CD4-positive, alpha-beta T cell treated with Interleukin-12 subunit alpha and Interleukin-12 subunit beta, for 1 hour (primary cell): ENCODE results near the gene CST7.
"Not testable (repeated sequence)": the region's sequence is repeated elsewhere in the genome, so short reads cannot be mapped to it uniquely, and the experiment has no call there.

ENCODE experiments used
- DNase-seq: peaks from one replicate; pipeline ENCODE4 v3.0.0-alpha.2; 2020

The CST7 gene

DNA sequence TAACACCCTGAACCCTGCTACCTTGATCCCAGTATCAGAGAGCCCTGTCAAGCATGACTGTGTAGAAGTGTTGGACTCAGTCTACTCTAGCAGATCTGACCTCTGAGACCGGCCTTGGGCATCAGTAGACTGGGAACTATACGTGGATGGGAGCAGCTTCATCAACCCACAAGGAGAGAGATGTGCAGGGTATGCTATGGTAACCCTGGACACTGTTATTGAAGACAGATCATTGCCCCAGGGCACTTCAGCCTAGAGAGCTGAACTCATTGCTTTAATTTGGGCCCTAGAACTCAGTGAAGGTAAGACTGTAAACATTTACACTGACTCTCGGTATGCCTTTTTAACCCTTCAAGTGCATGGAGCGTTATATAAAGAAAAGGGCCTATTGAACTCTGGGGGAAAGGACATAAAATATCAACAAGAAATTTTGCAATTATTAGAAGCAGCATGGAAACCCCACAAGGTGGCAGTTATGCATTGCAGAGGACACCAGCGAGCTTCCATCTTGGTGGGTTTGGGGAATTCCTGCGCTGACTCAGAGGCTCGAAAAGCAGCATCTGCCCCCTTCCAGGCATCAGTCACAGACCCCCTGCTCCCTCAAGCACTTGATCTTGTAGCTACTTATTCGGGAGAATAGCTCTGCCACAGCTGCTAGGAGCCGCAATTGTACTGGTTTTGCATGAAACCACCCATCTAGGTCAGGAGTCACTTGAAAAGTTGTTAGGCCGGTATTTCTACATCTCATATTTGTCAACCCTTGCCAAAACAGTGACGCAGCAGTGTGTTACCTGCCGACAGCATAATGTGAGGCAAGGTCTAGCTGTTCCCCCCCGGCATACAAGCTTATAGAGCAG lies 19.0 kb upstream of the CST7 start:
- DNase-seq: peak; percentile 46

DNA sequence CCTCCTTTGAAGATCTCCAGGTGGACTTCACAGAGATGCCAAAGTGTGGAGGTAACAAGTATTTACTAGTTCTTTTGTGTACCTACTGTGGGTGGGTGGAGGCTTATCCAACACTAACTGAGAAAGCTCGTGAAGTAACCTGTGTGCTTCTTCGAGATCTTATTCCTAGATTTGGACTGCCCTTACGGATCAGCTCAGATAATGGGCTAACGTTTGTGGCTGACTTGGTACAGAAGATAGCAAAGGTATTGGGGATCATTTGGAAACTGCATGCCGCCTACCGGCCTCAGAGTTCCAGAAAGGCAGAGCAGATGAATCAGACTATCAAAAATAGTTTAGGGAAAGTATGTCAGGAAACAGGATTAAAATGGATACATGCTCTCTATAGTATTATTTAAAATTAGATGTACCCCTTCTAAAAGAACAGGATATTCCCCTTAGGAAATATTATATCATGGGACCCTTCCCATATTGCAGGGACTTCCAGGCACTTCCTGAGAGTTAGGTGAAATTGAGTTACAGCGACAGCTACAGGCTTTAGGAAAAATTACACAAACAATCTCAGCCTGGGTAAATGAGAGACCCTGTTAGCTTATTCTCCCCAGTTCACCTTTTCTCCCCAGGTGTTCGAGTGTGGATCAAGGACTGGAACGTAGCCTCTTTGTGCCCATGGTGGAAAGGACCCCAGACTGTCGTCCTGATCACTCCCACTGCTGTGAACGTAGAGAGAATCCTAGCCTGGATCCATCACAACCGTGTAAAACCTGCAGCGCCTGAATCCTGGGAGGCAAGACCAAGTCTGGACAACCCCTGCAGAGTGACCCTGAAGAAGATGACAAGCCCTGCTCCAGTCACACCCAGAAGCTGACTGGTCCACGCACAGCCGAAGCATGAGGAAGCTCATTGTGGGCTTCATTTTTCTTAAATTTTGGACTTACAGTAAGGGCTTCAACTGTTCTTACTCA lies 18.1 kb upstream of the CST7 start:
- DNase-seq: not testable (repeated sequence)

DNA sequence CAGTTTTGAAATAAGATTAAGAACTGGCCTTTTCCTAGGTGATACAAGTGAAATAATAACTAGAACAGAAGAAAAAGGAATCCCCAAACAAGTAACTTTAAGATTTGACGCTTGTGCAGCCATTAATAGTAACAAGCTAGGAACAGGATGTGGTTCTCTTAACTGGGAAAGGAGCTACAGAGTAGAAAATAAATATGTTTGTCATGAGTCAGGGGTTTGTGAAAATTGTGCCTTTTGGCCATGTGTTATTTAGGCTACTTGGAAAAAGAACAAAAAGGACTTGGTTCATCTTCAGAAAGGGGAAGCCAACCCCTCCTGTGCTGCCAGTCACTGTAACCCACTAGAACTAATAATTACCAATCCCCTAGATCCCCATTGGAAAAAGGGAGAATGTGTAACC lies 17.2 kb upstream of the CST7 start:
- not testable (repeated sequence) for DNase-seq

DNA sequence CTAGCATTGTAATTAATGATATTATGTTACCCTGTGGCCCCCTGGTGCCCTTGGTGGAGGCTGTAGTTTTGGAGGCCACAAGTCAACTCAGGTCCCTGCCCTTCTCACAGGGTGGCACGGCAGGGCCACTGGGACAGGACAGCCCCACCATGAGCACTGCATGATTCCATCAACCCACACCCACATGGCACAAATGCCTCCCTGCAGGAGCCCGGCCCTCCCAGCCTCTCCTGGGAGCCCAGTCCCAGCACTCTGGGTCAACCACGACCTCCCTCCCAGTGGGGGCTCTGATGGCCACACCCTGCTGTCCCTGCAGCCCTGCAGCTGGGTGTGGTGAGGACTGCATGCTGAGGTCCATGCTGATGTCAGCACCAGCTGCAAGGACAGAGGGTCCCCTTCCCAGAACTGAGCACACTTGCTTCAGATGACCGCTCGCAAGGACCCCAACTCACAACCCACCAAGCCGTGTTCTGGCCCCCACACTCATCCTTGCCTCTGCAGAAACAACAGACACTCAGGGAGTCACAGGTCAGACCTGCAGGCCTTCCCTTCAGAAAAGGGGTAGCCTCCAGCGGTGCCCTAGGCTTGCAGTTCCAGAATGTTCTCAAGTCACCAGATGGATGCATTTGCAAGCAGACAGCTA lies 15.7 kb upstream of the CST7 start:
- no peak for DNase-seq

DNA sequence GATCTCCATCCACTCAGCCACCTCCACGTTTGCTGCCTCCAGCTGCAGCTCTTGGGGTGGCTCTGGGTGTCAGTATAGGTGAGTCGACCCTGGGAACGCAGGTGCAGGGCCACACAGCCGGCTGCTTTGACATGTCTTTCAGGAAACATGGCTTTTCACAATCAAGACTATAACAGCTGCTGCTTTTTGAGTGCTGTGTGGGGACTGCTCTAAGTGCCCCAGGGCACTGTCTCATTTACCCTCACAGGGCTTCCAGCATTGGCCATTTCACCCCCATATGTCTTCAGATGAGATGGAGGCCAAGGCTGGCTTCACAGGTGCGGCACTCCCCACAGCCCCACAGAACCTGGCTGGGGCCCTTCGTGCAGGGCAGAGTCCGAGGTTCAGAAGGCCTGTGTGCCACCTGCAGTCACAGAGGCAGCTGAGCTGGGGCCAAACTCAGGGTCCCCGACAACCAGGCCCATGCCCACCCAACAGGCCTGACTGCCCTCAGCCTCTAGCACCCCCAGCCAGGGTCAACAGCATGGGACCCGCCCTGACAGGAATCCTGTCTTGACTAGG lies 14.9 kb upstream of the CST7 start:
- no peak for DNase-seq

DNA sequence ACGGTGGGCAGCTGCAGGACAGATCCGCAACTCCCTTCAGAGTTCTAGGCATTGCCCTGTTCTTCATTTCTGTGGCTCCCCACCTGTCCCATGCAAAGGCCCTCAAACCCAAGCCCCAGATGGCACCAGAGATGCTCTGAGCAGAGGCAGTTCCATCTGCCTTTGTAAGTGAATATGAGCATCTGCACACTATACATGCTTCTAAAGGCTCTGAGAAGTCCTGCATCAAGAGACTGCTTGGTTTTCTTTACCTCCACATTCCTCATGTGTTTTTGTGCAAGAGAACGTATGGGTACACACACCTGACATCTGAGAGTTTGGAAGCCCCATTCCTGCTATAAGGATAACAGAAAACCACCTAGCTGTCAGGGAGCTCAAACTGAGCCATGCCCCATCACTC lies 14.4 kb upstream of the CST7 start:
- no peak for DNase-seq

DNA sequence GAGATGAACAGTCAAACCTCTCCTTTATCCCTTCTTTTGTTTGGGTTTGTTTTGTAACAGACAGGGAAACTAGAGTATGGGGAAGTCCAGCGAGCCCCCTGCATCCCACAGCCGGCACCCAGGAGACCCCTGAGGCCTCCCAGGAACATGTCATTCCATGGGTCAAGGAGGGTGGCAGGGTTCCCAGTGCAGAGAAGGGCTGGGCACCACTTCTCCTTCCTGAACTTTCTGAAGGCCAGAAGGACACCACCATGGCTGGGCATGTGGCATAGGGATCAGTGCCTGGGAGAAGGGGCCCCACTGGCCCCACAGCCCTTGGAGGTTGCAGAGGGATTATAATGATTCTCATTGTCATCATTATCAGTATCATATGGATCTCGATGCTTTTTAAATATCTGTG lies 13.9 kb upstream of the CST7 start:
- no peak for DNase-seq

DNA sequence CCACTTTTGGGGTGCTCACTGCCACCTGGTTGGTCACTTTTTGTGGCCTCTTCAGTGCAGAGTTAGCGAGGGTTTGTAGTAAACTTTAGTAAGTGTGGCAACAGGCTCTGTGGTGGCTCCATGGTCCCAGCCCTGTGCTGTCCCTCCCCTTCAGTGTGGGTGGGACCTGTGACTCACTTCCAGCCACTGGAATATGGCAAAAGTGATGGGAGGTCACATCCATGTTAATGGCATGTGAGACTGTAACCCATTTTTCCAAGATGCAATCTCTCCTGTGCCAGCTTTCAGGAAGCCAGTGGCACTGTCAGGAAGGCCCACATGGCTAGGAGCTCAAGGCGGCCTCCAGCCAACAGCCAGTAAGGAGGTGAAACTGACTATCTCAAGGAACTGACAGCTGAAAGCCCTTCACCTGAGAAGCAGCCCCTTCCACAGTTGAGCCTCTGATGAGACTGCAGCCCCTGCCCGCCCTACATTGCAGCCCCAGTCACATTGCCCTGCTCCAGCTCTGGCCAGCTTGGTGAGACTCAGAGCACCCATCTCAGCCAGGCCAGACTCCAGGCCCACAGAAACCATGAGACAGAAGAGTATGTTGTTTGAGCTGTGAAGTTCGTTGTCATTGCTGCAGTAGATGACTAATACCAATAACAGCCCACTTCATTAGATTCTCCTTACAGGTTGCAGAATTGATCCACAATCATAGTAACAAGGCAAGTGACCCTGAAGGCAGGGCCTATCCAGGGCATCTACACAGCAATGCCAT lies 13.1 kb upstream of the CST7 start:
- DNase-seq: no peak

DNA sequence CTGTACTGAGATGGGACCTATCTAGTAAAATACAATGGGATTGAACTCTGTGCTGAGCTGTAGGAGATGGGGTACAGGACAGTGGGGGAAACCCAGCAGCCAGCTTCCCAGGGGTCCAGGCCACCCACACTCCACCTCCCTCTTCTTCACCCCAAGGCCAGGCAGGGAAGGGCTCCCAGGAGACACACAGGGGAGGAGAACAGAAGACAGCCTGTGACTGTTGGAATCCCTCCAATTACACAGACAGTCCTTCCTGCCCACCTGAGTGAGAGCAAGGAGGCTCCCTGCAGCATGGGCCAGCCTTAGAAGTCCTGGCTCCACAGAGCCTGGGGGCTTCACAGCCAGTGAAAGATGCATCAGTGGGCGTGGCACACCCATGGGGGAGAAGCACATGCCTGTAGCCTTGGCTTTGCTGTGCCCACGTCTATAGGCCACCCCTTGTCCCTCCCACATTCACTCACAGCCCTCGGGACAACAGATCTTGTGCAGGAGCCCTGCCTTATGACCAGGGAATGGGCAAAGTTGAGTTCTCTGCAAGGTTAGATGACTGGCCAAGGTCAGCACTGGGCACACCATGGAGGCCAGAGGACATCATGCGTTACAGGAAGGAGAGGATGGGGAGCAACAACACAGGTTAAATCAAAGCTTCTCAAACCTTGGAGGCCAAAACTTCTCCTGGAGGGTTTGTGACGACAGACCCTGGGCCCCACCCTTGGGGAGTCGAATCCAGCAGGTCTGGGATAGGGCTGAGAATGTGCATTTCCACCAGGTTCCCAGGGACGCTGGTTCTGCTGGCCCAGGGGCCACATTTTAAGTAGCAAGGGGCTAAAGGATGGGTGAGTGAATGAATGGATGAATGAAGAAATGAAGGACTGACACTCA lies 12.3 kb upstream of the CST7 start:
- DNase-seq: no peak

DNA sequence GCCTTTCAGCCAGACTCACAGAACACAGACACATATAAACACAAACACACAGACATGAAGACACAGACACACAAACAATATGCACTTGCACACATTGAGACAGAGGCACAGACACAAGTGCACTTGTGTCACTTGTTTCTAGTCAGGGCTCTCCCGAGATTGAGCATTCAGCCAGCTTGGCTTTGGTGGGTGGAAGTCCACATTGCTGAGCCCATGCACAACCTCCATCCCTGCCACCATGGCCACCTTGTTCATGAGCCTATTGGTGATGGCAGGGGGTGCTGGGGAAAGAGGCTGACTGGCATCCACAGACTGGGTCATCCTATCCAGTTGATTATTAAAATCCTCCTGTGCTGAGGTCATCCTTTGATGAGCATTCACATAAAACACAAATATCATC lies 11.5 kb upstream of the CST7 start:
- no peak for DNase-seq

DNA sequence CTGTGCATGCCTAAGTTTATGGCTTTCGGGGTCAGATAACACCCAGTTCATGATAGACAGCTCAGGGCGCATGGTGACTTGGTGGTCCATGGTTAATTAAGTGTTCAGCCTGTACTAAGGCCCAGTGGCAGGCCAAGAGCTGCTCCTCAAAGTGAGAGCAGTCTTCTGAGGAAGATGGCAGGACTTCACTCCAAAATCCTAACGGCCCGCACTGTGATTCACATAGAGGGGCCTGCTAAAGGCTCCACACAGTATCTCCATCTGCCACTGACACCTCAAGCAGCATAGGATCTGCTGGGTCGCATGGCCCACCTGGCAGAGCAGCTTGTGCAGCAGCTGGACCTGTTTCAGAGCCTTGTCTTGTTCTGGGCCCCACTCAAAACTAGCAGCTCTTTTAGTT lies 10.6 kb upstream of the CST7 start:
- DNase-seq: no peak

DNA sequence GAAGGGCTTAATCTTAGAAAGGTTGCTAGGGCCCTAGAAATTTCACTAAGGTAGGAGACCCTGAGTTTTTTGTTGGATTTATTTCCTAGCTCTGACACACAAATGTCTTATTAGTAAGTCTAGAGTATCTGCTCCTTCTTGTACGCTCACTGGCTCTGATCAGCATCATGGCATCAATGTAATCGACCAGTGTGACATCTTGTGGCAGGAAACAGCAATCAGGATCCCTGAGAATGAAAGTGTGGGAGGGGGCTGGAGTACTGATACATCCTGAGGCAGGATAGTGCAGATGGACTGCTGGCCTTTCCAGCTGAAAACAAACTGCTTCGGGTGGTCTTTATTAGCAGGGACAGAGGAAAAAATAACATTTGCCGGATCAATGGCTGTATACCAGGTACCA lies 10.0 kb upstream of the CST7 start:
- DNase-seq: no peak

DNA sequence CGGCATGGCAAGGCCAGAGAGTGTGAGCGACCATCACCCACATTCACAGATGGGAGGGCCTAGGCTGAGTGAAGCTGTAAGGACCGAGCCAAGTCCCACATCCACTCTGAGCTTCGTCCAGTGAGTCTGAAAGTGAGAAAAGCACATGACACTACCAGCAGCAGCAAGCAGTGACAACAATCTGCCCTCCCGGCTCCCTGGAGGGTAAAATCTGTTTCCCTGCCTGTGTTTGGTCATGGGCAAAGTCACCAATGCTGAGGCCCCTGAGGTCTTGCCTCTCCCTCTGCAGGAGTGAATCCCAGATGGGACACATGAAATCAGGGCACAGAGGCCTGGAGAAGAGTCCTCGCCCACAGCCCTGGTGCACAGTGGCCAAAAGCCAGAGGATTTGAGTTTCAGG lies 6.4 kb upstream of the CST7 start:
- no peak for DNase-seq

DNA sequence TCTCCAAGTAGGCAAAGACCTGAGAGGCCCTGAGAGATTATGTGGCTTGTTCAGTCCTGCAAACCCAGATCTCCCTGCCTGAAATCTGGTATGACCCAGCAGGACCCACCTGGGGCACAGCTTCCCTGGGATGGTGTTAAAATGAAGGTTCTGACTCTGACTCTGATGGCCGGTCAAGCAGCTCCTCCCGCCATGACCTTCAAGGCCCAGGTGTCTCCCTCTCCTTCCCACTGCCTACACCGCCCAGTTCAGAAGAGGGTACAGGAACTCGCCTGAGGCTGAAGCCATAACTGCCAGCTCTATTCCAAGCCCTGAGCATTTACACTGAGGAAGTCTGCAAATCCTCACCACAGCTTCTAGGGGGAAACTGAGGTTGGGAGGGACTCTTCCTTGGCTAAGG lies 5.9 kb upstream of the CST7 start:
- no peak for DNase-seq

DNA sequence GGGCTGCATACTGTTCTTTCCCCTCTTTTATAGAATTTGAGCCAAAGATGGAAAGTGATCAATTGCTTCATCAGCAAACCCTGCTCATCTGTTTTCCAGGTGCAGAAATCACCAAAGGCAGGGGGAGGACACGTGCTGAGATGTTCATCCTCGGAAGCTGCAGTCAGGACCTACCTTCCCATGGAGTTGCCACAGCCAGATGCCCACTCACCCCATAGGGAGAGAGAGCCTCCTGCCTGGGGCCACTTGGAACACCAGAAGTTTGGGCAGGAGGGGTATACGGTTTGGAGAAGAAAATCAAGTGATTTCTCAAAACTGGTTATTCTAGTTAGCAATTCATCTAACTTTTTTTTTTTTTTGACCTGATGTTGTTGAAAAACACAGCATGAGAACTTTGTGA lies 5.3 kb upstream of the CST7 start:
- DNase-seq: no peak

DNA sequence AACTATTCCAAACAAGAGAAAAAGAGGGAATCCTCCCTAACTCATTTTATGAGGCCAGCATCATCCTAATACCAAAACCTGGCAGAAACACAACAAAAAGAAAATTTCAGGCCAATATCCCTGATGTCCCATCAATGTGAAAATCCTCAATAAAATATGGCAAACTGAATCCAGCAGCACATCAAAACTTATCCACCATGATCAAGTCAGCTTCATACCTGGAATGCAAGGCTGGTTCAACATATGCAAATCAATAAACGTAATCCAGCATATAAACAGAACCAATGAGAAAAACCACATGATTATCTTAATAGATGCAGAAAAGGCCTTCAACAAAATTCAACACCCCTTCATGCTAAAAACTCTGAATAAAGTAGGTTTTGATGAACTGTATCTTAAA lies 2.7 kb upstream of the CST7 start:
- not testable (repeated sequence) for DNase-seq

DNA sequence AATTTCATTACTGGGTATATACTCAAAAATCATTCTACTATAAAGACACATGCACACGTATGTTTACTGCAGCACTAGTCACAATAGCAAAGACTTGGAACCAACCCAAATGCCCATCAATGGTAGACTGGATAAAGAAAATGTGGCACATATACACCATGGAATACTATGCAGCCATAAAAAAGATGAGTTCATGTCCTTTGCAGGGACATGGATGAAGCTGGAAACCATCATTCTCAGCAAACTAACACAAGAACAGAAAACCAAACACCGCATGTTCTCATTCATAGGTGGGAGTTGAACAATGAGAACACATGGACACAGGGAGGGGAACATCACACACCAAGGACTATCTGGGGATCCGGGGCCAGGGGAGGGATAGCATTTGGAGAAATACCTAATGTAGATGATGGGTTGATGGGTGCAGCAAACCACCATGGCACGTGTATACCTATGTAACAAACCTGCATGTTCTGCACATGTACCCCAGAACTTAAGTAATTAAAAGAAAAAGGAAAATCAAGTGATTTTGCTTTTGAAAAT lies 602 bp upstream of the CST7 start:
- not testable (repeated sequence) for DNase-seq

DNA sequence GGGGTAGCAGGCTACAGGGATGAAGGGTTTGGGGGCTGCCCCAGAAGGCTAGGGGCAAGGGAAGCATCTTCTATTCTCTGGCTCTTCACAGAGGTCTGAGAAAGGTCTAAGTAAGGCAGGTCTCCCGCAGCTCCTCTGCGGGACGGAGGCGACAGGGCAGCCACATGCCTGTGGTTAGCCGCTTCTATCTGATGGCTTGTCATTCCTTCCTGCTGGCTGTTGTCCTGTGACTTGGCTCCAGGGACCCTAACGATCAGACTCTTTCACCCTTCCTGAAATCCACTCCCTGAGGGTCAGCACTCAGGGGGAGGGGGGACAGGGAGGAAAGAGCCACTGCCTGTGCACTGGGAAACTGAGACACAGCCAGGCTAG lies 673 bp downstream of the CST7 start:
- DNase-seq: no peak

DNA sequence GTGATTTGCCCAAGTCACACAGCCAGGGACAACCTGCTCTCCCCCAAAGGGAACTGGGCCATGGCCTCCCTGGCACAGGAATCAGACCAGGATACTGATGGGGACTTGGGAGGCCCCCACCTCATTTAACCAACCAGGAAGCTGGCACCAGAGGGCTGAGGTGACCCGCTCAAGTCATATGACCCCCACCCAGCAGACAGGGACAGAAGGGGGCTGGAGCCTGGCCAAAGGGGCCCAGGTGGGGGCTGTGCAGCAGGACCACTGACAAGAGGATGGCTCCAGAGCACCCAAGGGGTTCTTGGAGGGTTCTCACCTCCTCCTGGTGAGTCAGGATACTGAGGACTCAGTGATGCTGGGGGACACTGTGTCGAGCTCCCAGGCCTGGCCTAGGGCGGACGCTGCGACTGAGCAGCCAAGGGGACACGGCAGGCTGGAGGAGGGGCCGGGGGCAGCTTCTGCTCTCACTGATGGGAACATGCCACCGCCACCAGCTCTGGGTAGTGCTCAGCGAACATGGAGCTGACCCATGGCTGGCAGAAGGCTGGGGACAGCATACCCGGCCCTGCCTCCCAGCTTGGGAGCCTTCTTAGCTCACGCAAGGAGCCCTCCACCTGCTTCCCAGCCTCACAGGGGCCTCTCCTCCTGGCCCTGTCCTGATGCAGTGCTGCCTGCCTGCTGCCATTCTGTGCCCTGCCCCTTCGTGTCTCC lies 1.2 kb downstream of the CST7 start:
- no peak for DNase-seq

DNA sequence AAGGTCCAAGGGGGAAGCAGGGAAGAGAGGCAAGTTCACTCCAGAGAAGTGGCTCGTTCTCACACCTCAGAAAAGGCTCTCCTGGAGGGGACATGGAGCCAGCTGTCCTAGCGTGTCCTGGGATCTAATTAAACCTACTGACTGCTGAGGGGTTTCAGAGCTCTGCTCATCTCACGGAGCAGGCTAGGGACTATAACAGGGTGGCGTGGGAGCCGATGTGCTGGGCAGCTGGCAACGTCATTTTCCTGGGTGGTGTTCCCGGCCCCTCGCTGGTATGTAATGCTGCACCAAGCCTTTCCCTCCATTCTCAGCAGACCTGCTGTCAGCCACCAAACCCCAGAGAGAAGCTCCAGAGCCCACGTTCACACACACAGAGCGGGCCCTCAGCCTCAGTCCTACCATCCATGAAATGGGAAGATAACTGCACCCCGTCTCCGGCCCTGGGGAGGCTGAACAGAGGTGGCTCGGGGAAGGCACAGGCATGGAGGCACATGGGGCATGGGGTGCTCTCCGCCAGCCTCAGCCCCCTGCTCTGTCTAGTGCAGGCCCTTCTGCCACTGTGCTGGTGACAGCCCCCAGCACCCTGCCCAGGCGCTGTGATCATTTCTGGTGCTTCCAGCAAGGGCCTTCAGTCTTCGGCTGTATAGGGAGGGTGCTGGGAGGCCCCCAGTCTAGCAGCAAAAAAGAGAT lies 1.9 kb downstream of the CST7 start:
- DNase-seq: no peak
